Kidney epithelial cell (primary cell): ENCODE results near the gene PLEKHG3. TPM values are rescaled to one million over a fixed set of nuclear protein-coding genes. Genes with fewer than 3 reads are reported as not detected.

Experiments used
- DNase-seq: peaks from one replicate; pipeline ENCODE4 v3.0.0-alpha.2; 2010; ENCODE audit warnings: low read depth
- H3K27me3 ChIP-seq: 2 replicates; pipeline ENCODE4 v1.6.0; 2011; ENCODE audit warnings: low read length; ENCODE audit not compliant: control insufficient read depth, insufficient read depth
- H3K36me3 ChIP-seq: 2 replicates; pipeline ENCODE4 v1.5.1; 2011; ENCODE audit warnings: low read length; ENCODE audit not compliant: control insufficient read depth, insufficient read depth
- H3K4me3 ChIP-seq: 2 replicates; pipeline ENCODE4 v1.5.1; 2011; ENCODE audit warnings: low read depth, mild to moderate bottlenecking, control low read depth, low read length
- CTCF ChIP-seq: IDR thresholded peaks from 2 replicates; pipeline ENCODE4 v1.5.1; 2011; ENCODE audit warnings: mild to moderate bottlenecking, moderate library complexity, low read length, control low read depth, inconsistent platforms; ENCODE audit not compliant: insufficient read depth, poor library complexity, severe bottlenecking
- total RNA-seq: library from RNA; depleted of rRNA; stranded (reverse); fragments of >200 nt; gene quantifications from 2 replicates; pipeline ENCODE4 v1.2.3, GENCODE V29; 2015

The PLEKHG3 gene
- total RNA-seq, 1 donor from 2014 or later = 136 TPM

- TF ChIP-seq CTCF = no peak
- no peaks in the 10 kb centered on the region for H3K27me3 ChIP-seq
These were observed 78.0 kb downstream of the PLEKHG3 start for GRCh38 chr14:64782196-64782595.

GRCh38 chr14:64784006-64784405 lies 79.8 kb downstream of the PLEKHG3 start:
- TF ChIP-seq CTCF = no peak
- Histone ChIP-seq H3K27me3 (no peaks in the 10 kb centered on the region), H3K4me3 (no peak overlapping the region), H3K36me3 (no peaks in the 10 kb centered on the region)
- DNase-seq = no peak

More at GRCh38 chr14:64782196-64782595, 78.0 kb downstream of the PLEKHG3 start:
- Histone ChIP-seq H3K4me3 (no peak overlapping the region), H3K36me3 (no peaks in the 10 kb centered on the region)
- no peak for DNase-seq

- H3K27me3 ChIP-seq = no peaks in the 10 kb centered on the region
- TF ChIP-seq CTCF = no peak
- no peaks in the 10 kb centered on the region for H3K36me3 ChIP-seq
- DNase-seq = no peak
- no peak overlapping the region for H3K4me3 ChIP-seq
These were observed 82.3 kb downstream of the PLEKHG3 start for GRCh38 chr14:64786296-64787149.

- TF ChIP-seq CTCF = no peak
These were observed 83.4 kb downstream of the PLEKHG3 start for GRCh38 chr14:64787619-64788018.

GRCh38 chr14:64788706-64789105 lies 84.5 kb downstream of the PLEKHG3 start:
- H3K27me3 ChIP-seq = no peaks in the 10 kb centered on the region
- DNase-seq = peak; percentile 74
- no peak for TF ChIP-seq CTCF
- no peak overlapping the region for H3K4me3 ChIP-seq
- no peaks in the 10 kb centered on the region for H3K36me3 ChIP-seq

More at GRCh38 chr14:64787619-64788018, 83.4 kb downstream of the PLEKHG3 start:
- Histone ChIP-seq H3K27me3 (no peaks in the 10 kb centered on the region), H3K36me3 (no peaks in the 10 kb centered on the region), H3K4me3 (no peak overlapping the region)
- no peak for DNase-seq
